Adrenal gland (tissue), 5 donors: Measurements from ENCODE around the gene SYT1.

Experiments used
- POLR2A ChIP-seq, 2 donors: fragments of 450-650 bp; IDR thresholded peaks; one replicate each; pipeline ENCODE4 v1.6.1; 2017; ENCODE audit warnings: antibody characterized with exemption in 2 of 2, mild to moderate bottlenecking in 2 of 2, moderate library complexity in 1 of 2
- TF ChIP-seq, protein P1 (sequence below), 6 experiments: fragments of 450-650 bp in 4 of 6; fragments of 200-600 bp in 2 of 6; sonication (generic) in 1 of 6; IDR thresholded peaks; 1 replicate in 5 of 6; 2 replicates in 1 of 6; pipeline versions ENCODE4 v1.5.1 to v1.8.0; 2016 to 2021; ENCODE audit warnings: antibody characterized with exemption in 6 of 6, mild to moderate bottlenecking in 2 of 6, moderate library complexity in 1 of 6
- donor health status: DM: no; HTN: no; CAD: no.

DNA sequence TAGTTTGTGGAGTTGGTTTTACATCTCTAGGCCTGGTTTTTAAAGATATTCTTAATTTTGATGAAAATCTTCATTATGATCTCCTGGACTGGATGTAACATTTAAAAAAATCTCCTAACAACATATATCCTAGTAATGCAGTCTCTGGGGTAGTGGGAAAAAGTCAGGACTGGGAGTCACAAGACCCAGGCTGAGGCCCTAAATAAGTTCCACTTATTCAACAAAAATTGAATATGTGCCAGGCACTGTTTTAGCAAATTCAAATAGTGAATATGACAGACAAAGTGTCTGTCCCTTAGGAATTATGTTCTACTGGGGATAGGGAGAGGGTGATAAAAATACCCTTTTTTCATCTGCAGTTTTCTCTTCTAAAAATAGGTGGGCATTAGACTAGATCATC is 577.8 kb downstream of the SYT1 start:
- TF ChIP-seq, protein P1, sequence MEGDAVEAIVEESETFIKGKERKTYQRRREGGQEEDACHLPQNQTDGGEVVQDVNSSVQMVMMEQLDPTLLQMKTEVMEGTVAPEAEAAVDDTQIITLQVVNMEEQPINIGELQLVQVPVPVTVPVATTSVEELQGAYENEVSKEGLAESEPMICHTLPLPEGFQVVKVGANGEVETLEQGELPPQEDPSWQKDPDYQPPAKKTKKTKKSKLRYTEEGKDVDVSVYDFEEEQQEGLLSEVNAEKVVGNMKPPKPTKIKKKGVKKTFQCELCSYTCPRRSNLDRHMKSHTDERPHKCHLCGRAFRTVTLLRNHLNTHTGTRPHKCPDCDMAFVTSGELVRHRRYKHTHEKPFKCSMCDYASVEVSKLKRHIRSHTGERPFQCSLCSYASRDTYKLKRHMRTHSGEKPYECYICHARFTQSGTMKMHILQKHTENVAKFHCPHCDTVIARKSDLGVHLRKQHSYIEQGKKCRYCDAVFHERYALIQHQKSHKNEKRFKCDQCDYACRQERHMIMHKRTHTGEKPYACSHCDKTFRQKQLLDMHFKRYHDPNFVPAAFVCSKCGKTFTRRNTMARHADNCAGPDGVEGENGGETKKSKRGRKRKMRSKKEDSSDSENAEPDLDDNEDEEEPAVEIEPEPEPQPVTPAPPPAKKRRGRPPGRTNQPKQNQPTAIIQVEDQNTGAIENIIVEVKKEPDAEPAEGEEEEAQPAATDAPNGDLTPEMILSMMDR (IDR thresholded peaks at IDR 0.05) = no peak
- no peak for TF ChIP-seq POLR2A (IDR thresholded peaks at IDR 0.05)
